T follicular helper cell (primary cell): Measurements from ENCODE around the gene HERC3.

Experiments used
- DNase-seq: peaks from one replicate; pipeline ENCODE4 v3.0.0-alpha.2; 2020; ENCODE audit warnings: low read depth

HERC3 gene

GRCh38 chr4:88720451-88721428 is 128.5 kb downstream of the HERC3 start:
- no peak for DNase-seq

- no peak for DNase-seq
Measured at GRCh38 chr4:88722276-88722780, 130.0 kb downstream of the HERC3 start.

GRCh38 chr4:88722828-88723227 is 130.5 kb downstream of the HERC3 start:
- DNase-seq = no peak

GRCh38 chr4:88724406-88724805 is 132.1 kb downstream of the HERC3 start:
- DNase-seq = no peak

GRCh38 chr4:88725143-88725542 is 132.9 kb downstream of the HERC3 start:
- DNase-seq = no peak

- DNase-seq = no peak
Measured at GRCh38 chr4:88725986-88726385, 133.7 kb downstream of the HERC3 start.

- no peak for DNase-seq
Measured at GRCh38 chr4:88728146-88728545, 135.9 kb downstream of the HERC3 start.

- DNase-seq = no peak
Measured at GRCh38 chr4:88729146-88729760, 137.0 kb downstream of the HERC3 start.

GRCh38 chr4:88730811-88731210 is 138.5 kb downstream of the HERC3 start:
- no peak for DNase-seq

- DNase-seq = no peak
Measured at GRCh38 chr4:88731381-88731780, 139.1 kb downstream of the HERC3 start.

GRCh38 chr4:88732714-88733368 is 140.6 kb downstream of the HERC3 start:
- no peak for DNase-seq

- no peak for DNase-seq
Measured at GRCh38 chr4:88734403-88734949, 142.2 kb downstream of the HERC3 start.

GRCh38 chr4:88735564-88735963 is 143.3 kb downstream of the HERC3 start:
- no peak for DNase-seq

GRCh38 chr4:88736264-88736663 is 144.0 kb downstream of the HERC3 start:
- DNase-seq = no peak

- DNase-seq = no peak
Measured at GRCh38 chr4:88737307-88737941, 145.1 kb downstream of the HERC3 start.

GRCh38 chr4:88738180-88738579 is 145.9 kb downstream of the HERC3 start:
- DNase-seq = no peak

GRCh38 chr4:88742561-88742960 is 150.3 kb downstream of the HERC3 start:
- no peak for DNase-seq

- DNase-seq = no peak
Measured at GRCh38 chr4:88743696-88744095, 151.4 kb downstream of the HERC3 start.

GRCh38 chr4:88744609-88745008 is 152.3 kb downstream of the HERC3 start:
- DNase-seq = no peak

GRCh38 chr4:88745175-88745574 is 152.9 kb downstream of the HERC3 start:
- DNase-seq = no peak

GRCh38 chr4:88745581-88746163 is 153.4 kb downstream of the HERC3 start:
- DNase-seq = no peak
